Measurements from ENCODE around the gene GTF2F1. TPM values are rescaled to one million over a fixed set of nuclear protein-coding genes. Genes with fewer than 3 reads are reported as not detected.
A peak's percentile ranks its signal among the peaks of the same experiment; 100 is the strongest.
"Not testable (repeated sequence)": the region's sequence is repeated elsewhere in the genome, so short reads cannot be mapped to it uniquely, and the experiment has no call there.

The GTF2F1 gene
- polyA plus RNA-seq, 1 of the 3 experiments (the other 2 are of a cell fraction), result 104 TPM

GRCh38 chr19:6362027-6362350 is 31.0 kb downstream of the GTF2F1 start:
- peak overlapping the region; percentile 74 for H3K9ac ChIP-seq
- H3K27me3 ChIP-seq (ENCODE audit: insufficient read depth), result no peaks in the 10 kb centered on the region
- H3K9me3 ChIP-seq, result no peaks in the 10 kb centered on the region
- peak overlapping the region; percentile 60 to 78 for H3K4me3 ChIP-seq (ENCODE audit: low read depth in 2 of 2, low read length in 1 of 2)
- ChIA-PET POLR2A (interaction anchor here (1.4 kb wide), 1 partner anchor 11 kb away, joined by 5 read pairs; the partner anchor contains the start of gene ALKBH7), CTCF (no interaction called here)
- no peak for DNase-seq
- no peaks in the 10 kb centered on the region for H4K20me1 ChIP-seq (ENCODE audit: insufficient read depth)
- peaks cover 6 to 17% of the 10 kb centered on the region in 2 experiments for H3K36me3 ChIP-seq (replicated peaks in 1 of 2; ENCODE audit: control insufficient read depth in 1 of 2, insufficient read depth in 2 of 2, low read length in 1 of 2)
- WGBS (ENCODE audit: low lambda C conversion rate), result 4% methylated on average over 7 of the region's 7 CpGs
- H3F3A ChIP-seq (replicated peaks; ENCODE audit: insufficient read depth), result no peaks in the 10 kb centered on the region
- peak overlapping the region; percentile 98 for H3K4me2 ChIP-seq
- H3K79me2 ChIP-seq (ENCODE audit: insufficient read depth), result peaks cover 26% of the 10 kb centered on the region
- peak overlapping the region; percentile 41; the same call in 1 of the 2 replicates for H2AFZ ChIP-seq (ENCODE audit: low read depth)
- H3K9me2 ChIP-seq, result no peaks in the 10 kb centered on the region
- TF ChIP-seq REST (IDR thresholded peaks at IDR 0.05; ENCODE audit: low read depth, low read length), result no peak
- TF ChIP-seq TCF12 (IDR thresholded peaks at IDR 0.05), result no peak
- no peak for TF ChIP-seq USF2 (IDR thresholded peaks at IDR 0.05; ENCODE audit: borderline replicate concordance, low read depth, low read length)
- no peak for TF ChIP-seq MAX (IDR thresholded peaks at IDR 0.05; ENCODE audit: low read depth)
- TF ChIP-seq SIN3A (IDR thresholded peaks at IDR 0.05; ENCODE audit: borderline replicate concordance, low read depth, low read length), result no peak
- no peak for TF ChIP-seq GABPA (IDR thresholded peaks at IDR 0.05; ENCODE audit: low read depth)
- TF ChIP-seq USF1 (IDR thresholded peaks at IDR 0.05; ENCODE audit: borderline replicate concordance, low read depth), result no peak
- no peak for TF ChIP-seq FOXJ3 (CRISPR knock-in tag; IDR thresholded peaks at IDR 0.05)
- no peak for TF ChIP-seq YY1 (IDR thresholded peaks at IDR 0.05; ENCODE audit: low read depth)
- TF ChIP-seq RCOR1 (IDR thresholded peaks at IDR 0.05; ENCODE audit: low read length), result no peak
- TF ChIP-seq EP300 (IDR thresholded peaks at IDR 0.05; ENCODE audit: borderline replicate concordance in 1 of 2, low read depth in 1 of 2, low read length in 1 of 2), result no peak
- TF ChIP-seq PBX3 (IDR thresholded peaks at IDR 0.05), result no peak
- TF ChIP-seq MXI1 (IDR thresholded peaks at IDR 0.05; ENCODE audit: low read depth, low read length), result no peak
- peaks cover 4 to 8% of the 10 kb centered on the region in 2 experiments; a peak in 1 of 4 replicates for H3K4me1 ChIP-seq (ENCODE audit: control insufficient read depth in 1 of 2, insufficient read depth in 2 of 2, low read depth in 1 of 2, low read length in 1 of 2)
- peak overlapping the region; percentile 15 to 71; a peak in 2 of 4 replicates for H3K27ac ChIP-seq (ENCODE audit: low read depth in 2 of 2, low read length in 1 of 2)

- not testable (repeated sequence) for DNase-seq; H3K9me2 ChIP-seq; H3K4me1 ChIP-seq (ENCODE audit: control insufficient read depth in 1 of 2, insufficient read depth in 2 of 2, low read depth in 1 of 2, low read length in 1 of 2); H3F3A ChIP-seq (replicated peaks; ENCODE audit: insufficient read depth); H3K9ac ChIP-seq; H3K36me3 ChIP-seq (replicated peaks in 1 of 2; ENCODE audit: control insufficient read depth in 1 of 2, insufficient read depth in 2 of 2, low read length in 1 of 2); H3K4me2 ChIP-seq; H3K27ac ChIP-seq (ENCODE audit: low read depth in 2 of 2, low read length in 1 of 2); H3K27me3 ChIP-seq (ENCODE audit: insufficient read depth); H4K20me1 ChIP-seq (ENCODE audit: insufficient read depth); H3K9me3 ChIP-seq
- POLR2A ChIA-PET, result interaction anchor here (0.7 to 1.6 kb wide), 2 partner anchors 12 to 14 kb away, joined by 3 to 6 read pairs; partner anchors contain the start of gene ALKBH7
- Histone ChIP-seq H3K4me3 (ENCODE audit: low read depth in 2 of 2, low read length in 1 of 2) (peak overlapping the region; percentile 60 to 78; a peak in 3 of 4 replicates), H3K79me2 (ENCODE audit: insufficient read depth) (peaks cover 26% of the 10 kb centered on the region), H2AFZ (ENCODE audit: low read depth) (peak overlapping the region; percentile 84; the same call in 1 of the 2 replicates)
- CTCF ChIA-PET, result interaction anchor here (2.0 kb wide), 1 partner anchor 143 kb away, joined by 8 read pairs; no protein-coding TSS in a partner anchor
- WGBS (ENCODE audit: low lambda C conversion rate), result 81% methylated on average over 10 of the region's 10 CpGs
Measured at GRCh38 chr19:6360857-6361216, 32.1 kb downstream of the GTF2F1 start.

- H3K4me1 ChIP-seq (ENCODE audit: control insufficient read depth in 1 of 2, insufficient read depth in 2 of 2, low read depth in 1 of 2, low read length in 1 of 2); H3K27ac ChIP-seq (ENCODE audit: low read depth in 2 of 2, low read length in 1 of 2); H3K9me3 ChIP-seq; H2AFZ ChIP-seq (ENCODE audit: low read depth); H3K27me3 ChIP-seq (ENCODE audit: insufficient read depth); H3K36me3 ChIP-seq (replicated peaks in 1 of 2; ENCODE audit: control insufficient read depth in 1 of 2, insufficient read depth in 2 of 2, low read length in 1 of 2); H3K4me3 ChIP-seq (ENCODE audit: low read depth in 2 of 2, low read length in 1 of 2); H3K9me2 ChIP-seq; DNase-seq; H3F3A ChIP-seq (replicated peaks; ENCODE audit: insufficient read depth); H3K4me2 ChIP-seq; H4K20me1 ChIP-seq (ENCODE audit: insufficient read depth); H3K9ac ChIP-seq: not testable (repeated sequence)
- ChIA-PET CTCF (interaction anchor here (2.0 kb wide), 1 partner anchor 142 kb away, joined by 8 read pairs; no protein-coding TSS in a partner anchor), POLR2A (interaction anchor here (1.6 kb wide), 1 partner anchor 14 kb away, joined by 3 read pairs; no protein-coding TSS in a partner anchor)
- H3K79me2 ChIP-seq (ENCODE audit: insufficient read depth), result peaks cover 26% of the 10 kb centered on the region
- WGBS (ENCODE audit: low lambda C conversion rate), result 88% methylated on average over 12 of the region's 12 CpGs
Measured at GRCh38 chr19:6360445-6360844, 32.5 kb downstream of the GTF2F1 start.
